IPS DF 4.7 (cell line): ENCODE measurements around the gene TTC16.
"Not testable (repeated sequence)": the region's sequence is repeated elsewhere in the genome, so short reads cannot be mapped to it uniquely, and the experiment has no call there.

Source experiments
- DNase-seq: peaks from one replicate; pipeline ENCODE4 v3.0.0-alpha.2; 2013; ENCODE audit warnings: low spot score; ENCODE audit errors: extremely low read depth

The TTC16 gene

GRCh38 chr9:127739614-127740330 is 23.9 kb downstream of the TTC16 start:
- no peak for DNase-seq

GRCh38 chr9:127741831-127742434 is 26.1 kb downstream of the TTC16 start:
- DNase-seq = no peak

GRCh38 chr9:127742435-127743088 is 26.7 kb downstream of the TTC16 start:
- no peak for DNase-seq

DNA sequence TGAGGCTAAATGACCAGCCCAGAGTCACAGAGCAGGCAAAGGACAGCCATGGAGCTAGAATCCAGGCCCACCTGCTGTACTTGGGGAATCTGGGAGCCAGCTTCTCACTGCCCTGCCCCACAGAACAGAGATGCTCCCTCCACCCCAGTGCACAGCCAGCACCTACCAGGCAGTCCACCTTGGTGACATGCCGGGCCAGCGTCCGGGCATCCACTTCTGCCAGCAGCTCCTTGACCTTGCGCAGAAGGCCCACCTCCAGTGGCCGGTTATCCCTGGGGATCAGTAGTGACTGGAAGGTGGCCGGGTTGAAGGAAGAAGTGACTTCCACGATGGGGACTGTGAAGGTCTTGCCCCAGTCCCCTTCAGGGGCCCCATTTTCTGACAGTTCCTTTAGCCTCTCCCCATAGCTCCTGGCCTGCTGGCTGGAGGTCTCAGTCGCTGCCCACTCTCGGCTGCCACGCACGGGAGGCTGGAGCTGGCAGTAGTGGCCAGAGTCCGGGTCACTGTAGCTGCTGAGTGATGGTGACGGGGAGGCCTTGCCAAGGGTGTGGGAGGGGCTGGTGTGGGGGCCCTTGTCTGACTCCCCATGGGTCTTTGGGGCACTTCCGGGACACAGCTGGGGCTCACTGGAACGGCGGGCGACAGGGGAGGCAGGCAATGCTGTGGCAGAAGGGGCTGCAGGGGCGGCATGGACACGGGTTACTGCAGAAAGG is 28.7 kb downstream of the TTC16 start:
- no peak for DNase-seq

- DNase-seq = no peak
Measured at GRCh38 chr9:127746959-127747569, 31.2 kb downstream of the TTC16 start.

- no peak for DNase-seq
Measured at GRCh38 chr9:127749090-127749787, 33.4 kb downstream of the TTC16 start.

DNA sequence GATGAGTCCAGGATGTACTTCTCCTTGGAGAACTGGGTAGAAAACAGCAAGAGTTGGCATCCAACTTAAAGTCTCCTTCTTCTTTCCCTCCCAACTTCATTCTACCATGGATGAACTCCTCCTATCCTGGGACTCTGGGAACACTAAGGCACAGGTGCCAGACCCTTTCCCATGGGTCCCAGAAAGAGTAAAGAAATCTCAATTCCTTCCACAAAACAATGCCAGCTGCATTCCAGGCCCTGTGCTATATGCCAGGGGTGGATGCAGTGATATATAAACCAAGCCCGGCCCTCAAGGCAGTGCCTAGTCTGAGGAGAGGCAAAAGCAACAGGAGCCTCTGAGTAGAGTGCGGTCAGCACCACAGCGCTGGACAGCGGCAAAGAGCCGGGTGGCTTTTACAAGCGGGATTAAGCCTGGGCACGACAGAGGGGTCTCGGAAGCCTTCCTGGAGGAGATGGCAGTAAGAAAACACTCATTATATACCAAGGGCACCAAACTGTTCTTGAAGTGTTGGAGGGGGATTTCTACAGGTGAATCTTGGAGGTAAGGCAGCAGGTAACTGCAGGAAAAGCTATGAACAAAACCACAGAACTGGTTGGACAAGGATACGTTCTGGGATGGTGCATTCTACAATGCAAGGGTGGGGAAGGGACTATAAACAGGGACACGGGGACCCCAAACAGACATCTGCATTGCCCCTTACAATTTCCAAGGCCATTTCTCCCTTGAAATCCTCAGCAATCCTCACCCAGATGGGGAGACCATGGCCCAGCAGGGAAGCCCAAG is 35.6 kb downstream of the TTC16 start:
- no peak for DNase-seq

DNA sequence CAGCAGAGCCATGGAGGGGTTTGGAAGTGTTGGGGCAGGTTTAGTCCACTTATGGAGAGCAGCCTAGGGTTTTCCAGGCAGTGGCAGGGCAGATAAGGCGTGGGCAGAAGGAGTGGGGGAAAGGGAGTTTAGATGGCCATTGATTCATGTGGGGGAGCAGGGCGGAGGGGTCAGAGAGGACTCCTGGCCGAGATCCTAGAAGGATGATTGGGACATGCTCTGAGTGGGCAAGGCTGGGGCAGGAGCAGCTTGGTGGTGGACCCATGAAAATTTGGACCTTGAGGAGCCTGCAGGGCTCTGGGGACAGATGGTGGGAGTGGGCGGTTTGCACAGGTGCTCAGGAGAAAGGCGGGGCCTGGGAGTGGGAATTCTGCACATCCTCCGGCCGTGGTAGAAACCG is 37.3 kb downstream of the TTC16 start:
- DNase-seq = no peak

DNA sequence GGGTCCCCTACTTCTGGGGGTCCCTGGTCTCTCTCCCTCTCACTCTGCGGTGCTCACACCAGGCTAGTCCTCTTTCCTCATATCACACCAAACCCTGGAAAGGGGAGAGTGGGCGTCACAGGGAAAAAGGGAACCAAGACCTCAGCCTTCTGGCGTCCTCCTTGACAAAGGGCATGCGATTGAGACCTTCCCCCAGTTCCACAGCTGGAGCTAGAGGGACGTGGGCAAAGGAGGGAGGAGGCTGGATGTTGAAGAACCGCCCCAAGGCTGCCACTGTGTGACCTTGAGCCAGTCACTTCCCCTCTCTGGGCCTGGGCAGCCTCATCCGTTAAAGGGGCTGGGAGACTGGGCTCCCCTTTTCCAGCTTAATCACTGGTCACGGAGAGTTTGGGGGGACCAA is 37.7 kb downstream of the TTC16 start:
- DNase-seq = no peak

DNA sequence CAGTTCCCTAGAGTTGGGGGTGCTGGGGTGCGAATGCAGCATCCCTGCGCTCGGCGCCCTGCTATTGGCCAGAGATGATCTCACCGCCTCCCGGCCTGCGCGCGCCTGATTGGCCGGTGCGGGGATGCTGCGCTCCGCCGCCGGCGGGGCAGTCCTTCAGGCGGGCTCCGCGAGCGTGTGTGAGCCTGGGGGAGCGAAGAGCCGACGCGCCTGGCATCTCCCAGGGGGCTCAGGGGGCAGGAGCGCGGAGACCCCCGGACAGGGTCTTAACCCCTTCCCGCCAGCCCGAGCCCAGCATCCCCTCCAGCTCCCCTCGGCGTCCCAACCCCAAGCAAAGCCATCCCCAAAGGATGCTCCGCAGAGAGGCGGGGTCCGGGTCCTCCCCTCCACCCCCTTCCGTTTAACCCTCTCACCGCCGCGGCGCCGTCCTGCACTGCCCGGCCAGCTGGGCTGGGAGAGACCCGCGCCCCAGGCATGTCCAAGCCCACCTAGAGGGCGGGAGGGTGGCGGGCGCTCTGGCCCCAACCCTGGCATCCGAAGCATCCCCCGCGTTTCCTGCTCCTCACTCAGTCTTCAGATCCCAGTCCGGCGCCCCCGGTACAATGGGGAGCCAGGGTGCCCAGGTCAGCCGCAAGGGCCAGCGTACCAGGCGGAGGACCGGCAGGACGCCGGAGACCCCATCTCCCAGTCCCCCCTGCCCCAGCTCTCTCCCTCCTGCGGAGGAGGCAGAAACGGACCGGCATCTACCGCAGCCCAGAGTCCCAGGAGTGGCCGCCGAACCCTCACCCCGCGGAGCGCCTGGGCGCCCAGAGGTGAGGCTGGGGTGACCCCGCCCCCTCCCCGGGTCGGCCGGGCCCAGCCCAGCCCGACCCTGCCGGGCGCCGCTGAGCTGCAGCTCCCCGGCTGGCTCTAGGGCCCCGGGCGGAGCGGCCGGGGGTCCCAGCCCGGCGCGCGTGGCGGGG is 38.5 kb downstream of the TTC16 start:
- no peak for DNase-seq

- no peak for DNase-seq
Measured at GRCh38 chr9:127755061-127756060, 39.5 kb downstream of the TTC16 start.

- no peak for DNase-seq
Measured at GRCh38 chr9:127756233-127756632, 40.4 kb downstream of the TTC16 start.

DNA sequence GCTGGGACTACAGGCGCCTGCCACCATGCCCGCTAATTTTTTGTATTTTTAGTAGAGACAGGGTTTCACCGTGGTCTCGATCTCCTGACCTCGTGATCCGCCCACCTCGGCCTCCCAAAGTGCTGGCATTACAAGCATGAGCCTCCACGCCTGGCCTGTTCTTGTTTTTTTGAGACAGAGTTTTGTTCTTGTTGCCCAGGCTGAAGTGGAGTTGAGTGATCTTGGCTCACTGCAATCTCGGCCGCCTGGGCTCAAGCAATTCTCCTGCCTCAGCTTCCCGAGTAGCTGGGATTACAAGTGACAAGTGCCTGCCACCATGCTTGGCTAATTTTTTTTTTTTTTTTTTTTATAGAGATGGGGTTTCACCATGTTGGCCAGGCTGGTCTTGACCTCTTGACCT is 40.9 kb downstream of the TTC16 start:
- not testable (repeated sequence) for DNase-seq

DNA sequence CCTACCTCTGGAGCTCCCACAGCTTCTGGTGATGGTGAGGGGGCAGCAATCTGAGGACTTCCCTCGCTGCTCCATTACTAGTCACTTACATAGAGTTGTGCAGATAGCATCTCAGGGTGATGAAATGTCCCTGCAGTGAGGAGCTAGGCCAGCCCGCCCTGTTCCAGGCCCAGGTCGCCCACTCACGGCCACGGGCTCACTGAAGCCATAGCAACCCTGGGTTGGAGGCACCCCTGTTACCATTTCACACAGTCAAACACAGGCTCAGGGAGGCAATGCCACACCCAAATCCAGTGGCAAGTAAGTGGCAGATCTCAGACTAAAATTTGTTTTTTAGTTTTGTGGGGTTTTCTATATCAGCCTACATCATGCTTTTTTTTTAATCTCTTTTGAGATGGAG is 43.0 kb downstream of the TTC16 start:
- DNase-seq = no peak

GRCh38 chr9:127761061-127761460 is 45.2 kb downstream of the TTC16 start:
- DNase-seq = no peak

GRCh38 chr9:127761491-127761956 is 45.6 kb downstream of the TTC16 start:
- no peak for DNase-seq

GRCh38 chr9:127762111-127762676 is 46.3 kb downstream of the TTC16 start:
- no peak for DNase-seq
